SJSA1 (cell line): ENCODE data around the gene MTG2. TPM values are rescaled to one million over a fixed set of nuclear protein-coding genes. Genes with fewer than 3 reads are reported as not detected.

Source experiments
- DNase-seq, 2 experiments: peaks; one replicate each; pipeline ENCODE4 v3.0.0-alpha.2; 2015 to 2020; ENCODE audit warnings: low spot score in 2 of 2, low read depth in 1 of 2
- H3K27ac ChIP-seq: fragments of 250-450 bp; sonication (Bioruptor Pico); 2 replicates; pipeline ENCODE4 v1.5.1; 2020; ENCODE audit warnings: mild to moderate bottlenecking, moderate library complexity
- H3K27me3 ChIP-seq: fragments of 250-450 bp; sonication (Bioruptor Pico); replicated peaks from 2 replicates; pipeline ENCODE4 v1.5.1; 2020; ENCODE audit warnings: mild to moderate bottlenecking, moderate library complexity
- H3K36me3 ChIP-seq: fragments of 250-450 bp; sonication (Bioruptor Pico); 2 replicates; pipeline ENCODE4 v1.5.1; 2020; ENCODE audit warnings: mild to moderate bottlenecking
- H3K4me1 ChIP-seq: fragments of 250-450 bp; sonication (Bioruptor Pico); replicated peaks from 2 replicates; pipeline ENCODE4 v1.6.1; 2021; ENCODE audit warnings: mild to moderate bottlenecking
- H3K4me3 ChIP-seq: fragments of 250-450 bp; sonication (Bioruptor Pico); 2 replicates; pipeline ENCODE4 v1.5.1; 2020; ENCODE audit warnings: mild to moderate bottlenecking
- H3K9me3 ChIP-seq: fragments of 250-450 bp; sonication (Bioruptor Pico); replicated peaks from 2 replicates; pipeline ENCODE4 v1.5.1; 2020; ENCODE audit warnings: mild to moderate bottlenecking
- total RNA-seq: library from RNA; depleted of rRNA; stranded (reverse); fragments of >200 nt; shearing (Covaris generic); gene quantifications from 2 replicates; pipeline ENCODE4 v1.2.3, GENCODE V29; 2014

MTG2 gene
- total RNA-seq, 1 experiment from 2014 or later, result 23.9 TPM

- no peak overlapping the region for H3K27ac ChIP-seq
- no peak for DNase-seq
Observed at GRCh38 chr20:62150310-62150575, 32.6 kb upstream of the MTG2 start.

GRCh38 chr20:62151225-62151624, 31.6 kb upstream of the MTG2 start:
- no peak overlapping the region for H3K4me3 ChIP-seq
- H3K9me3 ChIP-seq, result no peaks in the 10 kb centered on the region; the same call in 1 of the 2 replicates
- H3K27ac ChIP-seq, result no peak overlapping the region
- H3K27me3 ChIP-seq, result no peaks in the 10 kb centered on the region
- no peak for DNase-seq
- no peaks in the 10 kb centered on the region for H3K4me1 ChIP-seq
- peaks cover 22% of the 10 kb centered on the region for H3K36me3 ChIP-seq

More at GRCh38 chr20:62150310-62150575, 32.6 kb upstream of the MTG2 start:
- peaks cover 2% of the 10 kb centered on the region for H3K4me1 ChIP-seq
- H3K36me3 ChIP-seq, result peaks cover 32% of the 10 kb centered on the region
- no peak overlapping the region for H3K4me3 ChIP-seq
- H3K27me3 ChIP-seq, result no peaks in the 10 kb centered on the region
- H3K9me3 ChIP-seq, result no peaks in the 10 kb centered on the region; the same call in 1 of the 2 replicates

- no peaks in the 10 kb centered on the region; the same call in 1 of the 2 replicates for H3K9me3 ChIP-seq
- no peaks in the 10 kb centered on the region for H3K27me3 ChIP-seq
- H3K36me3 ChIP-seq, result peaks cover 24% of the 10 kb centered on the region
- H3K4me1 ChIP-seq, result no peaks in the 10 kb centered on the region
- H3K4me3 ChIP-seq, result no peak overlapping the region
- no peak for DNase-seq
- no peak overlapping the region for H3K27ac ChIP-seq
Observed at GRCh38 chr20:62151835-62152364, 30.9 kb upstream of the MTG2 start.

GRCh38 chr20:62155428-62156253, 27.2 kb upstream of the MTG2 start:
- Histone ChIP-seq H3K36me3 (peaks cover 35% of the 10 kb centered on the region), H3K27ac (no peak overlapping the region), H3K9me3 (no peaks in the 10 kb centered on the region; the same call in 1 of the 2 replicates), H3K4me1 (no peaks in the 10 kb centered on the region), H3K4me3 (no peak overlapping the region), H3K27me3 (no peaks in the 10 kb centered on the region)
- no peak for DNase-seq

GRCh38 chr20:62156254-62156556, 26.6 kb upstream of the MTG2 start:
- Histone ChIP-seq H3K27me3 (no peaks in the 10 kb centered on the region), H3K36me3 (peaks cover 38% of the 10 kb centered on the region)

GRCh38 chr20:62156592-62157386, 26.0 kb upstream of the MTG2 start:
- Histone ChIP-seq H3K4me3 (no peak overlapping the region), H3K9me3 (no peaks in the 10 kb centered on the region; the same call in 1 of the 2 replicates), H3K27ac (no peak overlapping the region), H3K4me1 (no peaks in the 10 kb centered on the region), H3K27me3 (no peaks in the 10 kb centered on the region), H3K36me3 (peaks cover 44% of the 10 kb centered on the region)
- peak; percentile 35 to 76 for DNase-seq

More at GRCh38 chr20:62156254-62156556, 26.6 kb upstream of the MTG2 start:
- Histone ChIP-seq H3K9me3 (no peaks in the 10 kb centered on the region; the same call in 1 of the 2 replicates), H3K4me1 (no peaks in the 10 kb centered on the region), H3K27ac (no peak overlapping the region), H3K4me3 (no peak overlapping the region)
- DNase-seq, result no peak

GRCh38 chr20:62157387-62158087, 25.3 kb upstream of the MTG2 start:
- H3K27me3 ChIP-seq, result no peaks in the 10 kb centered on the region
- no peaks in the 10 kb centered on the region for H3K4me1 ChIP-seq
- no peak overlapping the region for H3K4me3 ChIP-seq
- no peaks in the 10 kb centered on the region; the same call in 1 of the 2 replicates for H3K9me3 ChIP-seq
- no peak overlapping the region for H3K27ac ChIP-seq
- H3K36me3 ChIP-seq, result peaks cover 46% of the 10 kb centered on the region
- DNase-seq, result no peak

- Histone ChIP-seq H3K4me3 (no peak overlapping the region), H3K27me3 (no peaks in the 10 kb centered on the region), H3K27ac (no peak overlapping the region), H3K9me3 (no peaks in the 10 kb centered on the region; the same call in 1 of the 2 replicates), H3K36me3 (peaks cover 46% of the 10 kb centered on the region), H3K4me1 (no peaks in the 10 kb centered on the region)
- DNase-seq, result no peak
Observed at GRCh38 chr20:62158088-62158400, 24.8 kb upstream of the MTG2 start.

- Histone ChIP-seq H3K4me3 (no peak overlapping the region), H3K4me1 (no peaks in the 10 kb centered on the region), H3K27me3 (no peaks in the 10 kb centered on the region), H3K36me3 (peaks cover 46% of the 10 kb centered on the region), H3K9me3 (no peaks in the 10 kb centered on the region), H3K27ac (no peak overlapping the region)
- no peak for DNase-seq
Observed at GRCh38 chr20:62158541-62158940, 24.3 kb upstream of the MTG2 start.

- Histone ChIP-seq H3K4me1 (no peaks in the 10 kb centered on the region), H3K27me3 (no peaks in the 10 kb centered on the region), H3K9me3 (no peaks in the 10 kb centered on the region), H3K27ac (no peak overlapping the region), H3K4me3 (no peak overlapping the region), H3K36me3 (peaks cover 49% of the 10 kb centered on the region)
- DNase-seq, result no peak
Observed at GRCh38 chr20:62159052-62159451, 23.8 kb upstream of the MTG2 start.

- Histone ChIP-seq H3K9me3 (no peaks in the 10 kb centered on the region), H3K4me1 (no peaks in the 10 kb centered on the region), H3K36me3 (peaks cover 52% of the 10 kb centered on the region), H3K27me3 (no peaks in the 10 kb centered on the region), H3K4me3 (no peak overlapping the region), H3K27ac (no peak overlapping the region)
- no peak for DNase-seq
Observed at GRCh38 chr20:62159839-62160238, 23.0 kb upstream of the MTG2 start.

GRCh38 chr20:62160253-62160652, 22.6 kb upstream of the MTG2 start:
- Histone ChIP-seq H3K9me3 (no peaks in the 10 kb centered on the region), H3K36me3 (peaks cover 56% of the 10 kb centered on the region), H3K27me3 (no peaks in the 10 kb centered on the region), H3K27ac (no peak overlapping the region), H3K4me1 (no peaks in the 10 kb centered on the region), H3K4me3 (no peak overlapping the region)
- no peak for DNase-seq

GRCh38 chr20:62160876-62161275, 22.0 kb upstream of the MTG2 start:
- Histone ChIP-seq H3K4me3 (no peak overlapping the region), H3K36me3 (peaks cover 57% of the 10 kb centered on the region), H3K9me3 (no peaks in the 10 kb centered on the region), H3K27ac (no peak overlapping the region), H3K27me3 (no peaks in the 10 kb centered on the region), H3K4me1 (no peaks in the 10 kb centered on the region)
- no peak for DNase-seq

- H3K27me3 ChIP-seq, result no peaks in the 10 kb centered on the region
- no peaks in the 10 kb centered on the region for H3K4me1 ChIP-seq
- no peak for DNase-seq
- no peak overlapping the region for H3K27ac ChIP-seq
- H3K36me3 ChIP-seq, result peaks cover 56% of the 10 kb centered on the region
- H3K9me3 ChIP-seq, result no peaks in the 10 kb centered on the region
- H3K4me3 ChIP-seq, result no peak overlapping the region
Observed at GRCh38 chr20:62161347-62161746, 21.5 kb upstream of the MTG2 start.
